VCaP (cell line): ENCODE data around the gene TAP2.
"Not testable (repeated sequence)": the region's sequence is repeated elsewhere in the genome, so short reads cannot be mapped to it uniquely, and the experiment has no call there.

ENCODE experiments used
- H3K27ac ChIP-seq: fragments of 450-650 bp; 2 replicates; pipeline ENCODE4 v1.5.1; 2017
- TF ChIP-seq, protein P1 (sequence below): fragments of 450-650 bp; conservative IDR thresholded peaks from 2 replicates; pipeline ENCODE4 v1.5.1; 2017; ENCODE audit warnings: mild to moderate bottlenecking, moderate library complexity

The TAP2 gene

GRCh38 chr6:32879691-32880090 lies 41.2 kb upstream of the TAP2 start:
- no peak overlapping the region for H3K27ac ChIP-seq
- TF ChIP-seq, protein P1, sequence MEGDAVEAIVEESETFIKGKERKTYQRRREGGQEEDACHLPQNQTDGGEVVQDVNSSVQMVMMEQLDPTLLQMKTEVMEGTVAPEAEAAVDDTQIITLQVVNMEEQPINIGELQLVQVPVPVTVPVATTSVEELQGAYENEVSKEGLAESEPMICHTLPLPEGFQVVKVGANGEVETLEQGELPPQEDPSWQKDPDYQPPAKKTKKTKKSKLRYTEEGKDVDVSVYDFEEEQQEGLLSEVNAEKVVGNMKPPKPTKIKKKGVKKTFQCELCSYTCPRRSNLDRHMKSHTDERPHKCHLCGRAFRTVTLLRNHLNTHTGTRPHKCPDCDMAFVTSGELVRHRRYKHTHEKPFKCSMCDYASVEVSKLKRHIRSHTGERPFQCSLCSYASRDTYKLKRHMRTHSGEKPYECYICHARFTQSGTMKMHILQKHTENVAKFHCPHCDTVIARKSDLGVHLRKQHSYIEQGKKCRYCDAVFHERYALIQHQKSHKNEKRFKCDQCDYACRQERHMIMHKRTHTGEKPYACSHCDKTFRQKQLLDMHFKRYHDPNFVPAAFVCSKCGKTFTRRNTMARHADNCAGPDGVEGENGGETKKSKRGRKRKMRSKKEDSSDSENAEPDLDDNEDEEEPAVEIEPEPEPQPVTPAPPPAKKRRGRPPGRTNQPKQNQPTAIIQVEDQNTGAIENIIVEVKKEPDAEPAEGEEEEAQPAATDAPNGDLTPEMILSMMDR = no peak

DNA sequence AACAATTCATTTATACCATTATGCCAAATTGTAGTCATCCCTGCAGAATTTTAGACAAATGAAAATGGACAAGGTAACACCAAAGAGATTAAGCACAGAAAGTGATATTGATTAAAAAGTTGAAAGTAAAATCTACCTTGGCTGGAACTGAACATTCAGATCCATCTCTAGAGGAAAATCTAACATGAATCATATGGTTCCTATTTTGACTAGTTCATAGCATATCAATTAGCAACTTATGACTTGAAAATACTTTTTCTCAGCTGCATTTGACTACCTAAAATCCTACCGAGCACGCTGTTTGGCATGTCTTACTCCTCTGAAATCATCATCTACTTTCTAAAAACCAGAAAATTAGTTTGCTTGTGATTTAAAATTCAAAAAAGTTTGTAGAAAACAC lies 38.1 kb upstream of the TAP2 start:
- TF ChIP-seq, protein P1 = no peak

DNA sequence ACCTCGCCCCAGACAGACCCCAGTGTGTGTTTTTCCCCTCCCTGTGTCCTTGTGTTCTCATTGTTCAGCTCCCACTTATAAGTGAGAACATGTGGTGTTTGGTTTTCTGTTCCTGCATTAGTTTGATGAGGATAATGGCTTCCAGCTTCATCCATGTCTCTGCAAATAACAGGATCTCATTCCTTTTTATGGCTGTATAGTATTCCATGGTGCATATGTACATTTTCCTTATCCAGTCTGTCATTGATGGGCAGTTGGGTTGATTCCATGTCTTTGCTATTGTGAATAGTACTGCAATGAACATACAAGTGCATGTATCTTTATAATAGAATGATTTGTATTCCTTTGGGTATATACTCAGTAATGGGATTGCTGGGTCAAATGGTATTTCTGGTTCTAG lies 35.4 kb upstream of the TAP2 start:
- not testable (repeated sequence) for H3K27ac ChIP-seq

More for the DNA sequence above, 38.1 kb upstream of the TAP2 start:
- H3K27ac ChIP-seq = no peak overlapping the region

DNA sequence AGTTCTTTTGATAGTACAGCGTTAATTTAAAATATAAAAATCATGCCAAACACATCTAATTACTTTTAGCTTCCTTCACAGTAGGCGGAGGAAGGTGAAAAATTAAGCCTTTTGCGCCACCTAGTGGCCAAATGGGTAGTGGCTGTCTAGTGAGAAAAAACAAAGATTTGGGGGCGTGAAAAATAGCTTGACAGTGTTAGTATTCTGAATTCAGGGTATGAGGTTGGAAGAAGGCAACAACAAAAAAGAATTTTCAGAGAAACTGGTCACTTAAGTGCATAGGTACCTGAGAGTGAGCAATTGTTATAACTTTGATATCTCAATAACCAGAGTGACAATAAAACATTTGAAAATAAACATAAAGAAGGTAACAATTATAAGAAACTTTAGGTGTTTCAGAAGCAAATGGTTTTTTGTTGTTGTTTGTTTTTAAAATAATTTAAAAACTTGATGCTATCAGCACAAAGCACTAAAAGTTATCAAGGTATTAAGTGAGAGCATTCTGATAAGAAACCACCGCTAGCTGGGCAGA lies 29.8 kb upstream of the TAP2 start:
- H3K27ac ChIP-seq = no peak overlapping the region

DNA sequence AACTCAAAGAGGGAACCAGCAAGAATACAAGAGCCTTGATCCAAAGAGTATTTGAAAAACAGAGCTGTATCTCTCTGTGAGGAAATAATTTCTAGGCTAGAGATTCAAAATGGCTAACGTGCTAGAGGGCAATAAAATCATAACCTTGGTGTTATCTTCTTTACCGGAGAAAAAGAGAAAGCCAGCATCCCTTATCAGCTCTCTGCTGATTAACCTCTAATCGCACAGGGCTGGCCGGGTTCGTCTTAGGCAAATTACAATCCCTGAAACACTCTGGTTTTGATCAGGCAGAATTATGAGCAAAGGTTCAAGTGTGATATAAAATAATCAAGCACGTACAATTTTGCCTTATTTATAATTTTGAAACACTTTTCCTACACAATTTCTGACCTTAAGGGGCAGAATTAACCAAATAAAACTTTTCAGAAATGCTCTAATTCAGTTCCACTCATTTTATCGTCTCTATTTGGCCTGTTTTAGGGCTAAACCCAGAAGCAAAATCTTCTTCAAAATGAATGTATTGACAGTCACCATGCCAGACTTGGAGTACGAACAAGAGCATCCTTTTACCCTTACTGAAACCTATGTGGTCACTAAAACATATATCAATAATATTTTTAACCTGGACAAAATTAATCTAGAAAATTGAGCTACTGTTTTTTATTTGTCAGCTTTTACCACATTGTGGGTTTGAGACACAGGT lies 29.2 kb upstream of the TAP2 start:
- no peak overlapping the region for H3K27ac ChIP-seq
- TF ChIP-seq, protein P1 = no peak

More for the DNA sequence above, 29.8 kb upstream of the TAP2 start:
- TF ChIP-seq, protein P1 = peak; percentile 85

DNA sequence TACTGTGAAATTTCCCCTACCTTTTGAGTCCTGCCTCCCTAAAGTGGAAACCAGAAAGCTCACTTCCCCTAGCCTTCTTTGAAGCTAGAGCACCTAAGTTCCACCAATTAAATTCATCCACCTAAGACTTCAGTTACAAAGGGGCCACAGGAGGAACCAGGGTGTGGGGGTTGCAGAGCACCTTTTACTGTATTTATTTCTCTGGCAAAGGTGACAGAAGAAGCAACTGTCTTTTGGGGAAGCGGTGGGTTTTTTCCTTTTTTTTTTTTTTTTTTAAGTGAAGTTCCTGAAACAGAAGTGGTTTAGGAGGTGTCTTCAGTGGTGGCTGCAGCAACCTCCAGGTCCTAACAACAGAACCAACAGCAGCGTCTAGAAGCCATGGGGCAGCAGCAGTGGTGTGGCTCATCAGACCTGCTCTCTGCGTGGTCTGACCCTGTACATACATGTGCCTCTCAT lies 28.5 kb upstream of the TAP2 start:
- H3K27ac ChIP-seq = no peak overlapping the region
- TF ChIP-seq, protein P1 = no peak

GRCh38 chr6:32865724-32866443 lies 27.3 kb upstream of the TAP2 start:
- TF ChIP-seq, protein P1 = no peak
- no peak overlapping the region for H3K27ac ChIP-seq
